RWPE1 (cell line): ENCODE results near the gene KLHL9.

Experiments used
- CTCF ChIA-PET: fragments of 350-600 bp; sonication (Branson Sonifier 250); formaldehyde crosslinking; extraction: SDS; loops from one replicate; lab custom pipeline; 2021; lab: Yijun Ruan, JAX
- POLR2A ChIA-PET: fragments of 400-600 bp; formaldehyde crosslinking; extraction: SDS; loops from one replicate; lab custom pipeline; 2020; ENCODE audit warnings: antibody characterized with exemption; ENCODE audit not compliant: low non-redundant PET; lab: Yijun Ruan, JAX
- DNase-seq: peaks from one replicate; pipeline ENCODE4 v3.0.0; 2012; ENCODE audit warnings: low spot score
- H3K27ac ChIP-seq: fragments of 450-650 bp; 2 replicates; pipeline ENCODE4 v1.5.1; 2017
- CTCF ChIP-seq: fragments of 450-650 bp; conservative IDR thresholded peaks from 2 replicates; pipeline ENCODE4 v1.5.1; 2017; ENCODE audit warnings: low read depth, mild to moderate bottlenecking

Gene KLHL9

GRCh38 chr9:21317956-21318923 lies 17.0 kb downstream of the KLHL9 start:
- DNase-seq = peak; percentile 39
- H3K27ac ChIP-seq = no peak overlapping the region
- ChIA-PET POLR2A (interaction anchor here (0.6 kb wide), 1 partner anchor 463 kb away, joined by 4 read pairs; no protein-coding TSS in a partner anchor), CTCF (interaction anchor here (0.5 to 1.4 kb wide), 31 partner anchors 10 to 1922 kb away, joined by 3 to 12 read pairs (median 3); partner anchors contain the start of gene IFNA14)
- TF ChIP-seq CTCF = peak; percentile 92

GRCh38 chr9:21316860-21317259 lies 18.3 kb downstream of the KLHL9 start:
- no peak overlapping the region for H3K27ac ChIP-seq
- ChIA-PET POLR2A (no interaction called here), CTCF (interaction anchor here (0.6 kb wide), 1 partner anchor 57 kb away, joined by 3 read pairs; no protein-coding TSS in a partner anchor)
- DNase-seq = no peak
- TF ChIP-seq CTCF = 0 out of 2 replicates have a peak, but pooled peaks have one; percentile 21

- CTCF ChIA-PET = interaction anchor here (0.6 to 1.3 kb wide), 2 partner anchors 56 to 80 kb away, joined by 3 to 6 read pairs; no protein-coding TSS in a partner anchor
- POLR2A ChIA-PET = no interaction called here
- TF ChIP-seq CTCF = no peak
- DNase-seq = no peak
- H3K27ac ChIP-seq = no peak overlapping the region
These were observed 19.0 kb downstream of the KLHL9 start for GRCh38 chr9:21316032-21316842.

GRCh38 chr9:21314152-21314551 lies 21.1 kb downstream of the KLHL9 start:
- POLR2A ChIA-PET = no interaction called here
- DNase-seq = no peak
- no peak overlapping the region for H3K27ac ChIP-seq
- CTCF ChIA-PET = no interaction called here
- no peak for TF ChIP-seq CTCF

- DNase-seq = no peak
- TF ChIP-seq CTCF = no peak
- CTCF ChIA-PET = interaction anchor here (0.7 kb wide), 2 partner anchors 215 to 469 kb away, joined by 4 to 10 read pairs; no protein-coding TSS in a partner anchor
- POLR2A ChIA-PET = no interaction called here
- H3K27ac ChIP-seq = no peak overlapping the region
These were observed 23.3 kb downstream of the KLHL9 start for GRCh38 chr9:21311889-21312288.

- ChIA-PET POLR2A (no interaction called here), CTCF (interaction anchor here (0.8 kb wide), 1 partner anchor 490 kb away, joined by 3 read pairs; no protein-coding TSS in a partner anchor)
- no peak within 1 kb of the TSS for H3K27ac ChIP-seq
- no peak for TF ChIP-seq CTCF
- no peak for DNase-seq
These were observed 30.0 kb downstream of the KLHL9 start, which contains the start of gene IFNA5 for GRCh38 chr9:21305213-21305612. Gene IFNA5 (minus strand): TSS chr9:21305313. CDS start chr9:21305256, 57 bp downstream.
